B cell (primary cell): ENCODE measurements around the gene OLAH. TPM values are rescaled to one million over a fixed set of nuclear protein-coding genes. Genes with fewer than 3 reads are reported as not detected.
"Not testable (repeated sequence)": the region's sequence is repeated elsewhere in the genome, so short reads cannot be mapped to it uniquely, and the experiment has no call there.

Experiments
- ATAC-seq: fragments of 200-7000 bp; cut with Tn5 transposase; one replicate; pipeline ENCODE4 v1.10.0; 2021; ENCODE audit warnings: low read depth, mild to moderate bottlenecking, moderate number of reproducible peaks, moderate library complexity
- CTCF ChIA-PET: fragments of 350-600 bp; sonication (Branson Sonifier 250); formaldehyde crosslinking; loops from one replicate; lab custom pipeline; 2021; ENCODE audit warnings: antibody characterized with exemption, inconsistent platforms; lab: Charles Lee
- POLR2A ChIA-PET: fragments of 350-600 bp; sonication (Branson Sonifier 250); formaldehyde crosslinking; loops from one replicate; lab custom pipeline; 2021; ENCODE audit warnings: antibody characterized with exemption; lab: Charles Lee
- DNase-seq: peaks from one replicate; pipeline ENCODE4 v3.0.0; 2013
- H2AFZ ChIP-seq: 2 replicates; pipeline ENCODE4 v1.6.1; 2012; ENCODE audit warnings: mild to moderate bottlenecking, low read depth, low read length; ENCODE audit not compliant: insufficient read depth, poor library complexity, severe bottlenecking
- H3K27ac ChIP-seq, 2 donors: 1 replicate in 1 of 2; 2 replicates in 1 of 2; pipeline ENCODE4 v1.5.1; 2012 to 2013; ENCODE audit warnings: low read length in 2 of 2, mild to moderate bottlenecking in 2 of 2, moderate library complexity in 1 of 2
- H3K27me3 ChIP-seq, 4 experiments: fragments of 200-600 bp in 1 of 4; sonication (generic) in 1 of 4; replicated peaks in 1 of 4; 1 replicate in 2 of 4; 2 replicates in 2 of 4; pipeline versions ENCODE4 v1.6.1 to v1.7.0; 2013 to 2016; ENCODE audit warnings: low read length in 3 of 4, mild to moderate bottlenecking in 2 of 4, mixed read lengths in 1 of 4, moderate library complexity in 1 of 4; ENCODE audit not compliant: insufficient read depth in 4 of 4, control insufficient read depth in 3 of 4; ENCODE audit errors: control extremely low read depth in 1 of 4
- H3K36me3 ChIP-seq, 2 experiments: replicated peaks in 1 of 2; 1 replicate in 1 of 2; 2 replicates in 1 of 2; pipeline versions ENCODE4 v1.6.1 to v1.7.1; 2013; ENCODE audit warnings: low read length in 1 of 2; ENCODE audit not compliant: insufficient read depth in 2 of 2, control insufficient read depth in 1 of 2; ENCODE audit errors: control extremely low read depth in 1 of 2, extremely low read depth in 1 of 2
- H3K4me1 ChIP-seq, 2 donors: fragments of 200-600 bp in 1 of 2; sonication (generic) in 1 of 2; 1 replicate in 1 of 2; 2 replicates in 1 of 2; pipeline versions ENCODE4 v1.5.1 to v1.6.1; 2013 to 2017; ENCODE audit warnings: low read length in 2 of 2; ENCODE audit not compliant: control insufficient read depth in 2 of 2, insufficient read depth in 2 of 2
- H3K4me2 ChIP-seq: replicated peaks from 2 replicates; pipeline ENCODE3; 2012; ENCODE audit warnings: mild to moderate bottlenecking, low read depth, low read length; ENCODE audit not compliant: poor library complexity, severe bottlenecking
- H3K4me3 ChIP-seq, 5 experiments: fragments of 200-600 bp in 1 of 5; sonication (generic) in 1 of 5; 1 replicate in 3 of 5; 2 replicates in 2 of 5; pipeline versions ENCODE4 v1.5.1 to v1.7.0; 2011 to 2016; ENCODE audit warnings: low read length in 4 of 5, mild to moderate bottlenecking in 4 of 5, low read depth in 2 of 5, control low read depth in 1 of 5, moderate library complexity in 1 of 5; ENCODE audit not compliant: insufficient read depth in 1 of 5; ENCODE audit errors: control extremely low read depth in 1 of 5, extremely low read depth in 1 of 5
- H3K79me2 ChIP-seq: fragments of 200-600 bp; sonication (generic); one replicate; pipeline ENCODE4 v1.6.0; 2016; ENCODE audit warnings: low read length; ENCODE audit not compliant: control insufficient read depth, insufficient read depth
- H3K9ac ChIP-seq: fragments of 200-600 bp; sonication (generic); 2 replicates; pipeline ENCODE4 v1.6.1; 2017; ENCODE audit warnings: mild to moderate bottlenecking, low read length, moderate library complexity
- H3K9me3 ChIP-seq, 3 donors: one replicate each; pipeline versions ENCODE4 v1.6.1 to v1.7.1; 2013; ENCODE audit warnings: low read length in 2 of 3; ENCODE audit not compliant: control insufficient read depth in 2 of 3, insufficient read depth in 1 of 3; ENCODE audit errors: control extremely low read depth in 1 of 3
- H4K20me1 ChIP-seq: 2 replicates; pipeline ENCODE4 v1.6.0; 2012; ENCODE audit warnings: mild to moderate bottlenecking, low read length; ENCODE audit not compliant: insufficient read depth, control insufficient read depth, poor library complexity, severe bottlenecking
- H3K27ac Mint-ChIP-seq: one replicate; pipeline ENCODE4 v1.8.0; 2021; ENCODE audit warnings: mixed read lengths
- H3K27me3 Mint-ChIP-seq: one replicate; pipeline ENCODE4 v1.8.0; 2021; ENCODE audit warnings: mixed read lengths
- H3K4me1 Mint-ChIP-seq: one replicate; pipeline ENCODE4 v1.8.0; 2021; ENCODE audit warnings: mixed read lengths
- H3K4me3 Mint-ChIP-seq: one replicate; pipeline ENCODE4 v1.8.0; 2021; ENCODE audit warnings: mixed read lengths
- H3K9me3 Mint-ChIP-seq: one replicate; pipeline ENCODE4 v1.8.0; 2022; ENCODE audit warnings: mixed read lengths; ENCODE audit not compliant: insufficient read depth
- WGBS: methylation state at CpG from one replicate; pipeline ENCODE4 v1.1.5; 2013; ENCODE audit warnings: missing lambda C conversion rate; ENCODE audit not compliant: insufficient coverage; 5-methylcytosine and 5-hydroxymethylcytosine counted together
- intact Hi-C: fragments of 100-400 bp; cut with micrococcal nuclease; formaldehyde crosslinking; loops from one replicate; pipeline ENCODE4 v1.10.0; 2022
- polyA plus RNA-seq: library from polyadenylated mRNA; depleted of rRNA; stranded (reverse); fragments of >200 nt; gene quantifications from 2 replicates; pipeline ENCODE4 v1.2.3, GENCODE V29; 2012
- total RNA-seq, 2 donors: library from RNA; stranded (reverse); fragments of 120-200 nt in 1 of 2; gene quantifications; 1 replicate in 1 of 2; 2 replicates in 1 of 2; pipeline versions ENCODE4 v1.2.3 to v1.2.4, GENCODE V29; 2013 to 2022

Gene OLAH
- total and polyA plus RNA-seq, 2 donors (not counting 1 experiment from before 2014, with no cell fraction given), result not detected

DNA sequence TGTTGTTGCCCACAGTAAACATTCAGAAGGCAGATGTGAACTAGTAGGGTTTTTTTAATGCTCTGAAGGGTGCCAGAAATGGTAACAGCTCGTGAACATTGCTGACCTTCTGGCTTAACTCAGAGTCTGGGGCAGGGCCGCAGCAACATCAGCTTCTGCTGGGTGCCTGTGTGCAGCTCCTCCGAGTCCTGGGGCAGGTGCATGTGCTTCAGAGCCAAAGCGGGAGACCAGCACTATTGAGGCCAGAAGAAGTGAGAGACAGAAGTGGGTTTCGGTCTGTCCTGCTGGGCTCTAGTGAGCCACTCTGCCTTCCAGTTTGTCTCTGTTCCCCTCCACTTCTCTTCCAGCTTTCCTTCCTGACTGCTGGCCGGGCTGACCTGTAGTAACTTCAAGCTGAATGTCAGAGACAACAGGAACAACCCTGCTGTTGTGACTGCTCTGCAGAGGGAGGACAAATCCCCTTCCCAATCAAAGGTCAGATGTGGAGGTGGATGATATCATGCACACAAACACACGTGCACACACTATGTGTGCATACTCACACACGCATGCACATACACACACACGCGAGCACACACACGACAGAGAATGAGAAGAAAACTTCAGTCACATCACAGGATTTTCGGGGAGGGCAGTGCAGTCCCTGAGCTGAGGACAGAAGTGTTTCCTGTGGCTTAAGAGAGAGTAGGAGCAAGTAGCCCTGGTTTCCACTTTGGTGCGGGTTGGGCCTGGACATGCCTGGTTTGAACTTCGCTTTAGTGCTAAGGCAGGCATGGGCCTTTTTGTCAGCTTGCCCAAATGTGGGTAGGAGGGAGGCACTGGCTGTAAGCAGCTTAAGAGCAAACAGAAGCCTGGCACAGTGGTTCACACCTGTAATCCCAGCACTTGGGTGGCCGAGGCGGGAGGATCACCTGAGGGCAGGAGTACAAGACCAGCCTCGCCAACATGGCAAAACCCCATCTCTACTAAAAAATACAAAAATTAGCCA is 19.4 kb upstream of the OLAH start:
- H3K4me2 ChIP-seq, H3K4me1 Mint-ChIP-seq, H3K4me3 Mint-ChIP-seq, H3K79me2 ChIP-seq, DNase-seq, intact Hi-C loops, H3K36me3 ChIP-seq, H3K9ac ChIP-seq, H3K4me1 ChIP-seq, H3K27me3 ChIP-seq, H3K4me3 ChIP-seq, H4K20me1 ChIP-seq, ATAC-seq, H3K27ac ChIP-seq, H2AFZ ChIP-seq, H3K27ac Mint-ChIP-seq, H3K9me3 Mint-ChIP-seq, CTCF ChIA-PET, H3K27me3 Mint-ChIP-seq, H3K9me3 ChIP-seq, POLR2A ChIA-PET: not testable (repeated sequence)
- 20% methylated on average over 1 of the region's 17 CpGs for WGBS

DNA sequence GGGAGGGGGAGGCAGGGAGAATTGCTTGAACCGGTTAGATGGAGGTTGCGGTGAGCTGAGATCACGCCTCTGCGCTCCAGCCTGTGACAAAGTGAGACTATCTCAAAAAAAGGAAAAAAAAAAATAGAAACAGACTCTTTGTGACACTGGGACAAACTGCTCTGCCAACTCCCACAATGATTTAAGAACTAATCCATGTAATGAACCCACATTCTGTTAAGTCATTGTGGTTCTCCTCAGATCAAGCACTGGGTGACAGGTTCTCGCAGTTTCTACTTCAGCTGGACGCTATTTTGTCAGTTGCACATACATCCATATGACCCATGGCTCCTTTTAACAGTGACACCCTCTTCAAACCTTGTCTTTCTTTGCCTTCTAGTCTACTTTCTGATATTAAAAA is 18.7 kb upstream of the OLAH start:
- H3K4me2 ChIP-seq, H3K4me3 Mint-ChIP-seq, H2AFZ ChIP-seq, H3K27me3 Mint-ChIP-seq, H4K20me1 ChIP-seq, H3K4me1 ChIP-seq, intact Hi-C loops, H3K27me3 ChIP-seq, H3K9me3 Mint-ChIP-seq, DNase-seq, CTCF ChIA-PET, H3K4me1 Mint-ChIP-seq, ATAC-seq, H3K9ac ChIP-seq, POLR2A ChIA-PET, H3K27ac Mint-ChIP-seq, H3K79me2 ChIP-seq, H3K27ac ChIP-seq, H3K36me3 ChIP-seq, H3K4me3 ChIP-seq, H3K9me3 ChIP-seq: not testable (repeated sequence)
- WGBS, result no CpG with 5 or more reads among the region's 6 CpGs
